ENCODE results near the gene SORCS2. TPM values are rescaled to one million over a fixed set of nuclear protein-coding genes. Genes with fewer than 3 reads are reported as not detected.

SORCS2 gene
- total RNA-seq, 4 donors from 2014 or later, result 2.0 to 7.4 (median 3.6) TPM

GRCh38 chr4:7661846-7662506 lies 469.6 kb downstream of the SORCS2 start:
- no CpG with 5 or more reads among the region's 13 CpGs for WGBS, 2 donors (ENCODE audit: low coverage in 1 of 2)
- no peak for ATAC-seq
- no peak for TF ChIP-seq CTCF (IDR thresholded peaks at IDR 0.05)
- no peaks in the 10 kb centered on the region for H3K4me1 ChIP-seq
- H3K27ac ChIP-seq, result no peak overlapping the region
- H3K36me3 ChIP-seq, result peaks cover 0 to 6% of the 10 kb centered on the region in 2 donors
- no peaks in the 10 kb centered on the region for H3K27me3 ChIP-seq
- H3K4me3 ChIP-seq, result no peak overlapping the region
- H3K9me3 ChIP-seq, result no peaks in the 10 kb centered on the region

- Histone ChIP-seq H3K36me3 (peaks cover 0 to 11% of the 10 kb centered on the region in 2 donors), H3K27ac (no peak overlapping the region), H3K4me1 (no peaks in the 10 kb centered on the region), H3K9me3 (no peaks in the 10 kb centered on the region), H3K27me3 (no peaks in the 10 kb centered on the region), H3K4me3 (no peak overlapping the region)
- ATAC-seq, result no peak
- 90 to 93% methylated on average over 2 to 3 of the region's 3 CpGs for WGBS, 2 donors (ENCODE audit: low coverage in 1 of 2)
- TF ChIP-seq POLR2A (IDR thresholded peaks at IDR 0.05) (no peak), EP300 (IDR thresholded peaks at IDR 0.05) (no peak), POLR2AphosphoS5 (IDR thresholded peaks at IDR 0.05) (no peak), CTCF (IDR thresholded peaks at IDR 0.05) (no peak)
These were observed 470.1 kb downstream of the SORCS2 start for GRCh38 chr4:7662507-7662846.

GRCh38 chr4:7663075-7663541 lies 470.8 kb downstream of the SORCS2 start:
- TF ChIP-seq POLR2A (IDR thresholded peaks at IDR 0.05) (no peak), CTCF (IDR thresholded peaks at IDR 0.05) (no peak), POLR2AphosphoS5 (IDR thresholded peaks at IDR 0.05) (no peak), EP300 (IDR thresholded peaks at IDR 0.05) (no peak)
- H3K27me3 ChIP-seq, result no peaks in the 10 kb centered on the region
- no peak overlapping the region for H3K27ac ChIP-seq
- 79 to 80% methylated on average over 2 of the region's 2 CpGs for WGBS, 2 donors (ENCODE audit: low coverage in 1 of 2)
- H3K4me1 ChIP-seq, result no peaks in the 10 kb centered on the region
- H3K9me3 ChIP-seq, result no peaks in the 10 kb centered on the region
- no peak for ATAC-seq
- H3K36me3 ChIP-seq, result peaks cover 0 to 12% of the 10 kb centered on the region in 2 donors
- no peak overlapping the region for H3K4me3 ChIP-seq

- Histone ChIP-seq H3K4me3 (no peak overlapping the region), H3K27me3 (no peaks in the 10 kb centered on the region), H3K9me3 (no peaks in the 10 kb centered on the region), H3K4me1 (no peaks in the 10 kb centered on the region), H3K27ac (no peak overlapping the region), H3K36me3 (peaks cover 0 to 16% of the 10 kb centered on the region in 2 donors)
- no peak for ATAC-seq
- 0 to 100% methylated on average over 1 to 3 of the region's 20 CpGs for WGBS, 2 donors (ENCODE audit: low coverage in 1 of 2)
- no peak for TF ChIP-seq EP300 (IDR thresholded peaks at IDR 0.05)
- TF ChIP-seq POLR2A (IDR thresholded peaks at IDR 0.05), result no peak
- no peak for TF ChIP-seq CTCF (IDR thresholded peaks at IDR 0.05)
- no peak for TF ChIP-seq POLR2AphosphoS5 (IDR thresholded peaks at IDR 0.05)
These were observed 471.8 kb downstream of the SORCS2 start for GRCh38 chr4:7664106-7664505.

GRCh38 chr4:7665321-7665720 lies 473.0 kb downstream of the SORCS2 start:
- no peaks in the 10 kb centered on the region for H3K4me1 ChIP-seq
- WGBS, 2 donors (ENCODE audit: low coverage in 1 of 2), result 93 to 96% methylated on average over 3 of the region's 3 CpGs
- ATAC-seq, result no peak
- no peaks in the 10 kb centered on the region for H3K9me3 ChIP-seq
- no peak overlapping the region for H3K4me3 ChIP-seq
- no peak for TF ChIP-seq EP300 (IDR thresholded peaks at IDR 0.05)
- no peak for TF ChIP-seq POLR2AphosphoS5 (IDR thresholded peaks at IDR 0.05)
- no peak for TF ChIP-seq POLR2A (IDR thresholded peaks at IDR 0.05)
- no peak for TF ChIP-seq CTCF (IDR thresholded peaks at IDR 0.05)
- no peaks in the 10 kb centered on the region for H3K27me3 ChIP-seq
- peaks cover 0 to 22% of the 10 kb centered on the region in 2 donors for H3K36me3 ChIP-seq
- H3K27ac ChIP-seq, result no peak overlapping the region
